ENCODE data around the gene OPCML. TPM values are rescaled to one million over a fixed set of nuclear protein-coding genes. Genes with fewer than 3 reads are reported as not detected.

Gene OPCML
- total RNA-seq, 1 experiment from 2014 or later = not detected

- no peaks in the 10 kb centered on the region for H3K27me3 ChIP-seq (replicated peaks; ENCODE audit: control insufficient read depth, insufficient read depth, low read length)
- no peaks in the 10 kb centered on the region for H3K36me3 ChIP-seq (ENCODE audit: control insufficient read depth, insufficient read depth, low read length)
- intact Hi-C loops (cut with micrococcal nuclease; ENCODE audit: unreplicated experiment) = no loop called here
- CTCF ChIA-PET = no interaction called here
- no peak overlapping the region for H3K27ac Mint-ChIP-seq (ENCODE audit: unreplicated experiment)
- no peaks in the 10 kb centered on the region for H3K36me3 Mint-ChIP-seq (ENCODE audit: insufficient read depth, unreplicated experiment)
- H3K4me1 ChIP-seq = no peaks in the 10 kb centered on the region
- no peak for DNase-seq
- no peak overlapping the region for H3K4me3 ChIP-seq (ENCODE audit: low read depth, low read length)
- POLR2A ChIA-PET = no interaction called here
- peaks cover 10% of the 10 kb centered on the region for H3K9me3 Mint-ChIP-seq (ENCODE audit: unreplicated experiment)
- H3K9me3 ChIP-seq = no peaks in the 10 kb centered on the region
- BruUV-seq (replicated peaks) = no TSS peak
- TF ChIP-seq, protein P1, sequence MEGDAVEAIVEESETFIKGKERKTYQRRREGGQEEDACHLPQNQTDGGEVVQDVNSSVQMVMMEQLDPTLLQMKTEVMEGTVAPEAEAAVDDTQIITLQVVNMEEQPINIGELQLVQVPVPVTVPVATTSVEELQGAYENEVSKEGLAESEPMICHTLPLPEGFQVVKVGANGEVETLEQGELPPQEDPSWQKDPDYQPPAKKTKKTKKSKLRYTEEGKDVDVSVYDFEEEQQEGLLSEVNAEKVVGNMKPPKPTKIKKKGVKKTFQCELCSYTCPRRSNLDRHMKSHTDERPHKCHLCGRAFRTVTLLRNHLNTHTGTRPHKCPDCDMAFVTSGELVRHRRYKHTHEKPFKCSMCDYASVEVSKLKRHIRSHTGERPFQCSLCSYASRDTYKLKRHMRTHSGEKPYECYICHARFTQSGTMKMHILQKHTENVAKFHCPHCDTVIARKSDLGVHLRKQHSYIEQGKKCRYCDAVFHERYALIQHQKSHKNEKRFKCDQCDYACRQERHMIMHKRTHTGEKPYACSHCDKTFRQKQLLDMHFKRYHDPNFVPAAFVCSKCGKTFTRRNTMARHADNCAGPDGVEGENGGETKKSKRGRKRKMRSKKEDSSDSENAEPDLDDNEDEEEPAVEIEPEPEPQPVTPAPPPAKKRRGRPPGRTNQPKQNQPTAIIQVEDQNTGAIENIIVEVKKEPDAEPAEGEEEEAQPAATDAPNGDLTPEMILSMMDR (IDR thresholded peaks at IDR 0.05; ENCODE audit: insufficient read depth in 1 of 2, low read depth in 1 of 2, low read length in 1 of 2, severe bottlenecking in 1 of 2, unreplicated experiment in 1 of 2) = no peak
- H3K4me1 Mint-ChIP-seq (ENCODE audit: low read depth, unreplicated experiment) = no peaks in the 10 kb centered on the region
- H3K27me3 Mint-ChIP-seq (ENCODE audit: insufficient read depth, unreplicated experiment) = peaks cover 9% of the 10 kb centered on the region
- no peak overlapping the region for H3K4me3 Mint-ChIP-seq (ENCODE audit: unreplicated experiment)
These were observed 1093.9 kb downstream of the OPCML start for GRCh38 chr11:132438418-132438817.

DNA sequence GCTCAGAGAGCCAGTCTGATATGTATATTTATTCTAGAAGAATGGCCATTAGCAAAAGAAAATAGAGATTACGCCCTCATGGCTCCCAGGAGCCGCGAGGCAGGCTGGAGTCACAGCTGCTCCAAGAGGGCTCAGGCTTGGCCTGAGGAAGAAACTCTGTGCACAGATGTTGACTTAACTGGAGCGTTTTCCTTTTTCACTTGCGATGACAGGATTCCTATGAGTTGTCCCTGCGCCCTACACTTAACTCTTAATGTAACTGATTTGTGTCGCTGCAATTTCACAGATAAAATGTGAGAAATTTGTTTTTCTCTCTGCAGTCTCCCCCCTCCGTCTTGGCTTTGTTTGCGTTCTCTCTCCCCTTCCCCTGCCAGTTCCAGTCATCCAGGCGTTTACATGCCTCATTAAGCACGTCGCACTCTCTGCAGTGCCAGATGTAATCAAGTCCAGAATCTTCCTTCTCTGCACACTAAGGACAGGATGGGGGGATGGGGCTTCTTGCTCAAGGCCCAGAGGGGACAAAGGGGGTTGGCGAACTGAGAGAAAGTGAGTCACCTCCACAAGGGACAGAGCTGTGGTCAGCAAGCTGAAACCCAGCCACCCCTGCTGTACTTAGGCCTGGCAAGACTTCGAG is 1101.8 kb downstream of the OPCML start:
- H3K4me3 ChIP-seq (ENCODE audit: low read depth, low read length) = no peak overlapping the region
- ChIA-PET CTCF (no interaction called here), POLR2A (no interaction called here)
- no peak for DNase-seq
- H3K27me3 ChIP-seq (replicated peaks; ENCODE audit: control insufficient read depth, insufficient read depth, low read length) = no peaks in the 10 kb centered on the region
- H3K36me3 ChIP-seq (ENCODE audit: control insufficient read depth, insufficient read depth, low read length) = no peaks in the 10 kb centered on the region
- Mint-ChIP-seq H3K4me1 (ENCODE audit: low read depth, unreplicated experiment) (no peaks in the 10 kb centered on the region), H3K27me3 (ENCODE audit: insufficient read depth, unreplicated experiment) (peaks cover 12% of the 10 kb centered on the region), H3K36me3 (ENCODE audit: insufficient read depth, unreplicated experiment) (no peaks in the 10 kb centered on the region), H3K4me3 (ENCODE audit: unreplicated experiment) (no peak overlapping the region), H3K9me3 (ENCODE audit: unreplicated experiment) (no peaks in the 10 kb centered on the region), H3K27ac (ENCODE audit: unreplicated experiment) (no peak overlapping the region)
- H3K4me1 ChIP-seq = no peaks in the 10 kb centered on the region
- TF ChIP-seq, protein P1 (IDR thresholded peaks at IDR 0.05; ENCODE audit: insufficient read depth in 1 of 2, low read depth in 1 of 2, low read length in 1 of 2, severe bottlenecking in 1 of 2, unreplicated experiment in 1 of 2) = no peak
- H3K9me3 ChIP-seq = no peaks in the 10 kb centered on the region
- intact Hi-C loops (cut with micrococcal nuclease; ENCODE audit: unreplicated experiment) = no loop called here
- no TSS peak for BruUV-seq (replicated peaks)

DNA sequence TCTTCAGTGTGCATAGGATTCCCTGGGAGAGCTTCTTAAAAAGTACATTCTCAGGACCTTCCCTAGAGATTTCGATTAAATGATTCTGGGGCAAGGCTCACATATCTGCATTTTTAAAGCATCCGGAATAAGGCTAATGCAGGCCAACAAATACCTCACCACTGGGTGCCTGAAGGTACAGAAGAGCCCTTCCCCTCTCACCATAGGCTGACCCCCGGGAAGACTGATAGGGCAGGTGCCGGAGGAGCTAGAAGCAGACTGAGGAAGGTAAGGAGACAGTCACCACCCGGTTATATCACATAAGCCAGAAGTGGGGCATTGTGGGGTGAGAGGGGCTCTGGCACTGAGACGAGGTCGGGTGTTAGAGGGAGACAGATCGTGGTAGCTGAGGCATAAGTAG is 1102.6 kb downstream of the OPCML start:
- no peaks in the 10 kb centered on the region for H3K27me3 ChIP-seq (replicated peaks; ENCODE audit: control insufficient read depth, insufficient read depth, low read length)
- H3K9me3 ChIP-seq = no peaks in the 10 kb centered on the region
- no peaks in the 10 kb centered on the region for H3K36me3 Mint-ChIP-seq (ENCODE audit: insufficient read depth, unreplicated experiment)
- H3K27me3 Mint-ChIP-seq (ENCODE audit: insufficient read depth, unreplicated experiment) = peaks cover 12% of the 10 kb centered on the region
- no peak for DNase-seq
- TF ChIP-seq, protein P1 (IDR thresholded peaks at IDR 0.05; ENCODE audit: insufficient read depth in 1 of 2, low read depth in 1 of 2, low read length in 1 of 2, severe bottlenecking in 1 of 2, unreplicated experiment in 1 of 2) = no peak
- H3K4me3 Mint-ChIP-seq (ENCODE audit: unreplicated experiment) = no peak overlapping the region
- no peaks in the 10 kb centered on the region for H3K4me1 Mint-ChIP-seq (ENCODE audit: low read depth, unreplicated experiment)
- BruUV-seq (replicated peaks) = no TSS peak
- no peak overlapping the region for H3K27ac Mint-ChIP-seq (ENCODE audit: unreplicated experiment)
- H3K4me1 ChIP-seq = no peaks in the 10 kb centered on the region
- no peaks in the 10 kb centered on the region for H3K36me3 ChIP-seq (ENCODE audit: control insufficient read depth, insufficient read depth, low read length)
- H3K9me3 Mint-ChIP-seq (ENCODE audit: unreplicated experiment) = no peaks in the 10 kb centered on the region
- CTCF ChIA-PET = no interaction called here
- H3K4me3 ChIP-seq (ENCODE audit: low read depth, low read length) = no peak overlapping the region
- POLR2A ChIA-PET = no interaction called here
- intact Hi-C loops (cut with micrococcal nuclease; ENCODE audit: unreplicated experiment) = no loop called here
